ENCODE data around the gene ZBTB7C.

The ZBTB7C gene

DNA sequence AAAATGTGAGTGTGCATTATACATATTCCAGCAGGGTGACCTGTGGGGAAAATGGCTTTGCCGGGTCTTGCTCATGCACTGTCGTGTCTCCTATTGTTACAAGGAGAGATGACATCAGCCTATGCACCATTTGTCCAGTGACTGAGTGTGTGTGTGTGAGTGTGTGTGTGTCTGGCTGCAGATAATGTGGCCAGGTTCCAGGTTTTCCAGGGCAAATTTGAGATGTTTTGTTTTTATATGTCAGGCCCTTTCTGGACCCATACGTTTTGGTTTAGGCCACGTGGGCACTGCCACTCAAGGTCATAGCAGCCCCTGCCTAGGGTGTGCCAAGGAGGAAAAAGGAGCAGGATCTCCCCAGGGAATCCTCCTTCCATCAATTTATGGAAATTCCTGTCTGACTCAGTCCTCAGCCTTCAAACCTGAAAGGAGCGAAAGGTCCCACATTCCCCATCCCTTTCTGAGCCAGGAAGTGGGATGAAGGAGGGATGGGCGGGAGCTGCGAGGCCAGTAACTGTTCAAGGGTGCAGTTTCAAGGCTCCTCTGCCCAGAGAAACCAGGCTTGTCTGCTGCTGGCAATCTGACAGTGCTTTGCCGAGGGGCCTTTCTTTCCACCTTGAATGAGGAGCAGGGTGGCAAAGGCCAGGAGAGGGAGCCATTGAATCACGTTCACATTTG lies 385.7 kb downstream of the ZBTB7C start:
- no peak for DNase-seq (ENCODE audit: low read depth, low spot score)

DNA sequence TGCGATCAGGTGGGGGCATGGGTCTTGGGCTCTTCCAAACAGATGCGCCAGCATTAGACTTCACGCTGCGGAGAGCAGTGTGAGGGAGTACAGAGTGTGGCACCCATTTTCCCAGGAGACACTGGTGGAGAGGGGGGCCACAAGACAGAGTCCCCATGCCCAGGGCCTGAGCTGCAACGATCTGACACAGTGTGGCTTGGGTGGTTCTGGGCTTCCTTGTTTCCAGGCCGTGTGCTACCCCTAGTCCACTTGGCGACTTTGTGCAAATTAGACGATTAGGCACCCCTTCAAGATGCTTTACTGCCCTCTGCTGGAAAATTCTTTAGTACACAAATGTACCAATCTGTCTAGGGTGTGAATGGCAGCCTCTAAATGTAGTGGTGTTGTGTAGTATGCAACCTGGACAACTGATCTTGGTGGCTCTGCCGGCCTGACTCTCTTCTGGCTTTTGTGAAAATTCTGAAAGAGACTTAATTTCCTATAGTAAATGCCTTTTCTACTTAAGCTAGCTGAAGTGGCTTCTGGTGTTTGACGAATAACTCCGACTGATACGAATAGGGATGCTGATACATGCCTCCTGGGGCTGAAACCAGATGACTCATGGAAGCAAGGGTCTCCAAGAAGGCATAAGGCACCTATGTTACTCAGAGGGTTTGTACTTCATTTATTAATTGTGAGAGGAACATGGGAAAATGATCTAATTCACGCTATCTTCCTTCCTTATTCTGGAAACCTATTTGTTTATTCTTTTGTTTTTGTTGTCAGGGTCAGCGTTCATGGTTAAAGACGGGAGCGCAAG lies 386.5 kb downstream of the ZBTB7C start:
- no peak for DNase-seq (ENCODE audit: low read depth, low spot score)

DNA sequence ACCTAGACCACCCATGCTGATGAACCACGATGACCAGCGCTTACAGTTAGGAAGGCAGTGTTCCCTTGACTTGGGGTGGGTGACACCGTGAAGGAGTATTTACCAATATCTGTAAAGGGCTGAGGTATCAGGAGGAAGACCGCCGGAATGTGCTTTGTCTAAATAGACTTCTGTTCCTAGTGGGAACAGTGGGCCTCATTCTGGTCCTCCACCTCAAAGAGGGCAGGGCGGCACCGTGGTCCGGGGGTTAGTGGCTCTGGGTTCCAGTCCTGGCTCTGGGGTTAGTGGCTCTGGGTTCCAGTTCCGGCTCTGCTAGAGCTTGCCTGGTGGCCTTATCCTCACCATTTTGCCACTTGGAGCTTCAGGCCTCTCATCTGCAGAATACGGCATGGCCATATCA lies 387.2 kb downstream of the ZBTB7C start:
- DNase-seq (ENCODE audit: low read depth, low spot score), result no peak

DNA sequence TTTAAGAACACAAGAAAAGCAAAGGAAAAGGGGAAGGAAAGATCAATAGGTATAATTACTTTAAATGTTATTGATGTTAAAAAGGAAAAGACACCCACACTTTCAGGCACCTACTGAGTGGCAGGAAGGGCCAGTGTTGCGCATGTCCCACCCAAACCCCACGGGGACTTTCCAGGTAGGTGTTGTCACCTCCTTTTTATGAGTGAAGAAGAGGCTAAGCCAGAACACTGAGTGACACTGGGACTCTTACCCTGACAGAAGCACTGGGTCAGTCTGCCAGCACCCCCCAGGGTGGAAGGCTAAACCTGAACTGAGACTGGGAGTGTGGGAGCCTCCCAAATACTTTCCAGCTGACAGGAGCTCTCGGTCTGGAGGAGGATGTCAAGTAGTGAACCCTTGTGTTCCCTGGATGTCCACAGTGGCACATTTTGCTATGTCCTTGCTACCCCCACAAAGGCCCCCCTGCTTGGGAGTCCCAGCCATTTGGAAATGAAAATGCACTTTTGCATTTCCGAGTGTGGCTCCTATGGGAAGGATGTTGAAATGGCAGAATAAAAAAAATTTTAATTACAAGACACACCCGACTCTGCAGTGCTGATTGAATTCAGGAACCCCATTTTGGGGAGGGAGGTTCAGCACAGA lies 387.8 kb downstream of the ZBTB7C start:
- DNase-seq (ENCODE audit: low read depth, low spot score), result no peak

DNA sequence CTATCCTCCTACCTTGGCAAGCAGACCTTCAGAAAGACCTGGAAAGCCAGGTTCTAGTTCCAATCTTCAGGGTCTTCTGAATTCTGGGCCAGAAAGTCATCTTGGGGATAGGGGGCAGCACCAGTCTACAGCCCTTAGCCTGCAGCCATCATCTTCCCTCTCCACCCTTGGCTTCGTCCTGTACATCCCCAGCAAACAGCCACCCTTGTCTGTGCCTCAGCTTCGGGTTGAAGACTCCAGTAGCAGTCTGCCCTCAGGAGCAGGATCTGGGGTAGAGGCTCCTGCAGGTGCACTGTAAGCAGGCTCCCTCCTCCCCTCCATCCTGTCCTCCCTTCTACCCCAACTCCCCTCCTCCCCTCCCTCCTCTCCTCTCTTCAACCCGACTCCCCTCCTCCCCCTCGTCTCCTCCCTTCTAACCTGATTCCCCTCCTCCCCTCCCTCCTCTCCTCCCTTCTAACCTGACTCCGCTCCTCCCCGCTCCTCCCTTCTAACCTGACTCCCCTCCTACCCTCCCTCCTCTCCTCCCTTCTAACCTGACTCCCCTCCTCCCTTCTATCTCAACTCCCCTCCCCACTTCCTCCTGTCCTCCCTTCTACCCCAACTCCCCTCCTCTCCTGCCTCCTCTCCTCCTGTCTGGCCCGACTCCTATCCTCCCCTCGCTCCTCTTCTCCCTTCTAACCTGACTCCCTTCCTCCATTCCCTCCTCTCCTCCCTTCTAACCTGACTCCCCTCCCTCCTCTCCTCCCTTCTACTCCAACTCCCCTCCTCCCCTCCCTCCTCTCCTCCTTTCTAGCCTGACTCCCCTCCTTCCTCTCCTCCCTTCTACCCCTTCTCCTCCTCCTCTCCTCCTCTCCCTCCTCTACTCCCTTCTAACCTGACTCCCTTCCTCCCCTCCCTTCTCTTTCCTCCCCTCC lies 388.6 kb downstream of the ZBTB7C start:
- DNase-seq (ENCODE audit: low read depth, low spot score), result no peak

DNA sequence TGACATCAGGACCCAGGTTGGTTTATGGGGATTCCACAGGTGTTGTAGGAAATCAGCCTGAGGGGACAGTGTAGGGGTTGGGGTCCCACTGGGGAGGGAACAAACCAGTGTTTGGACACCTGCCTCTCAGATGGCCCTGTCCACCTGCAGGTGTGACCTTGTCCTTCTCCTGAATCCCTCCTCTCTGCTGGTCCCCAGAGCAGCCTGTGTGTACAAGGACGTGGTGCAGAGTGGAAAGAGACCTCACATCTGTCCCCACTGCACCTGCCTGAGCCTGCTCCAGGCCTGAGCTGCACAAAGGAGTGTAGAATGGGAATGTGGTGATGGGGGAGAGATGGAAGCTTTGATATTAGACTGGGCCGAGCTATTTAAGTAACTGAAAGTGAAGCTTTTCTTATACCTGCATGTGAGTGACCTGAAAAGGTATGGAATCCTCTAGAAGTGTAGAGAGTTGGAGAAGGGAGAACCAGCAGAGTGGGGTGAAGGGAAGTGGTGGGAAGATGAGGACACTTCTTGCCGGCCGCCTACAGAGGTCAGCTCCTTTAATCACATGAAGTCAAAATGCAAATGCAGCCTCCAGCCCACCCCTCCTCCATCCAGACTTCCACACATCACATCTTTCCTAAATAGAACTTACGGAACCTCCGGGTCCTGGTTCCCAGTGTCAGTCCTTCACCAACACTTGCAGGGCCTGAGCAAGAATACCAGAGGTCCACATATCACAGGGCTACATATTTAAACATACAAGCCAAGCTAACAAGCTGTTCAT lies 389.4 kb downstream of the ZBTB7C start:
- DNase-seq (ENCODE audit: low read depth, low spot score), result no peak

DNA sequence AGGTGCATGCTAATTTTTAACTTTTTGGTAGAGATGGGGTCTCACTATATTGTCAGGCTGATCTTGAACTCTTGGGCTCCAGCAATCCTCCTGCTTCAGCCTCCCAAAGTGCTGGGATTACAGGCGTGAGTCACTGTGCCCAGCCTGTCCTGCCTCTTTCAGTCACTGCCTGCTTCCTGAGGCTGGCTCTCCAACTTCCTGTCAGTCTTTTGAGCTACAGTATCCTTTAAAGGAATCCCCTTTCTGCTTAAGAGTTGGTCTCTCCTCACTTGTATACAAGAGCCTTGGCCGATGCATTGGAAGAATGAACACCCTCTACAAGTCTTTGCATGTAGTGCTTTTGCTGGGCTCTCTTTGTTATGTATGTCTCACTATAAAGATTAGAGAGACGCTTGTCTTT lies 390.3 kb downstream of the ZBTB7C start:
- DNase-seq (ENCODE audit: low read depth, low spot score), result no peak

DNA sequence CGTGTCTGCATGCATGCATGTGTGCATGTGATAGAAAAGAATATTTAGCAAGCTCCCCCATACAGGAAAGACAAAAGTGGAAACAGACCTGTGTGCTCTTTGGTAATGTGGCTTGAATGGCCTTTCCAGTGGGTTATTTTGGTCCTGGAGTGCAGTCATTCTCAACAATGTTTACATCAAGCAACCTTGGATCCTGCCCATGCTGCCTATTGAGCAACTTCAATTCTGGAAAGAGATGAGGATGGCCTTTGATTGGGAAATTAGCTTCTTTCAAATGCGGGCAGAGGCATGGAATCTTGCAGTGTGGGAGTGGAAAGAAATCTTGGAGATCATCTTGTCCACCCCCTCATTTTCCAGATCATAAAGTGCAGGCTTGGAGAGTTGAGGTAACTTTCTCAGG lies 391.5 kb downstream of the ZBTB7C start:
- no peak for DNase-seq (ENCODE audit: low read depth, low spot score)

DNA sequence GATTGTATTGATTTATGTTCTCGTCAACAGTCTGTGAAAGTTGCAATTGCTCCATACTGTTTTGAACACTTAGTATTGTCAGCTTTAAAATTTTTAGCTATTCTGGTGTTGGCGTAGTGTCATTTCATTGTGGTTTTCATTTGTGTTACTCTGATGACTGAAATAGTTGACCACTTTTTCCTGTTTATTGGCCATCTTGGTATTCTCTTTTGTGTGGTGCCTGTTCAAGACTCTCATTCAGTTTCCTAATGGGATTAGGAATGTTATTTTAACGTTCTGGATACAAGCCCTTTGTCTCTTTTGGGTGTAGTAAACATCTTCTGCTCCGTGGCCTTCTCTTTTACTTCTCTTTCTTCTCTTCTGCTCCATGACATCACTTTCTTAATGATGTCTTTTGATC lies 396.0 kb downstream of the ZBTB7C start:
- no peak for DNase-seq (ENCODE audit: low read depth, low spot score)

DNA sequence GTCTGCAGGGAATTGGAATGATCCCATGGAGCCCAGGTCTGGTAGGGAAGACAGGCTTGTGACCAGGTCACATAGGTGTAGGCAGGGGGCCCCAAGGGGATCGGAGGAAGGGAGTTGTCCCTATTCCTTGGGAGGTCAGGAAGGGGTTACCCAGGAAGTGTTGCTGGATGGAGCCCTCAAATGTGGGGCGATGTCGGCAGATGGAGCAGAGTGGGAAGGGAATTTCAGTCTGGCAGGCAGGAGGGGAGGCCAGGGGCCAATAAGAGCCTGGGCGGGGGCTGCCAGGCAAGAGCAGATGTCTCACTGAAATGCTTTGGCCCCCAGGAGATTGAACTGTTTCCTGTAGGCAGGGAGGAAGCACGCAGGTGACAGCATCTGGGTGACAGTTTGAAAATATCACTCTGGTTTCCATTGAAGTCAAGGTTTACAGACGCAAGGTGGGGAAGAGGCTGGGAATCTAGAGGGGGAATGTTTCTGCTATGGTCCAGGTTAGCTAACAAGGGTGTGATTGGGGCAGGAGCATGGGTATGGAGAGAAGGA lies 397.2 kb downstream of the ZBTB7C start:
- DNase-seq (ENCODE audit: low read depth, low spot score), result no peak

DNA sequence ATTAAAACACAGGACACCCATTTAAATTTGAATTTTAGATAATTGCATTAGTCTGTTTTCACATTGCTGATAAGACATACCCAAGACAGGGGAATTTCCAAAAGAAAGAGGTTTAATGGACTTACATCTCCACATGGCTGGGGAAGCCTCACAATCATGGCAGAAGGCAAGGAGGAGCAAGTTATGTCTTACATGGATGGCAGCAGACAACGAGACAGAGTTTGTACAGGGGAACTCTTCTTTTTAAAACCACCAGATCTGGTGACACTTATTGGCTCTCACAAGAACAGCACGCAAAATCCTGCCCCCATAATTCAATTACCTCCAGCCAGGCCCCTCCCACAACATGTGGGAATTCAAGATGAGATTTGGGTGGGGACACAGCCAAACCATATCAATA lies 398.9 kb downstream of the ZBTB7C start:
- DNase-seq (ENCODE audit: low read depth, low spot score), result no peak

DNA sequence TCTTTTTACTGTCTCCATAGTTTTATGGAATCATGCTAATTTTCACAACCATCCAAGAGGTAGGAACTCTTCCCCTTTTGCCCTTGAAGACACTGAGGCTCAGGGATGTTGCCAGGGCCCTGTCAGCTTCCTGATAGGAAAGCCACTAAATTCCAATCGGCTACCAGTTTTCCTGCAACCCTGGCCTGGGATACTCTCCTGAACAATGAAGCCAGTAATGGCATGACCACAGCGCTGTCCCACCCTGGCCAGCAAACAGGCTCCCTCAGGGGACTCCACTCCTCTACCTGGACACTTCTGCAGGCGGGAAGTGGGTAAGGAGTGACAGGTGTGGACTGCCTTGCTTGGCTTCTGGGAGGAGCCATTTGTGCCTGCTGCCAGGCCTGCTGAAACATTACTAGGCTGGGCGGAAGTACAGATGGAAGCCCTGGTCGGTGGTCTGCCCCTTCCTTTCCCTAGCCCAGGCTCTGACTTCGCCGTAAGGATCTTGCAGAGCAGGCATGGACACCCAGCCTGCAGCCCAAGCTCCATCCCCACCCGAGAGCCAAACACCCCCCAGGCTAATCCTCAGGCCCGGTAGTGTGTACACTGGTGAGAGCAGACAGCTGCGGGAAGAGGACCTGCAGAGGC lies 400.0 kb downstream of the ZBTB7C start:
- no peak for DNase-seq (ENCODE audit: low read depth, low spot score)

DNA sequence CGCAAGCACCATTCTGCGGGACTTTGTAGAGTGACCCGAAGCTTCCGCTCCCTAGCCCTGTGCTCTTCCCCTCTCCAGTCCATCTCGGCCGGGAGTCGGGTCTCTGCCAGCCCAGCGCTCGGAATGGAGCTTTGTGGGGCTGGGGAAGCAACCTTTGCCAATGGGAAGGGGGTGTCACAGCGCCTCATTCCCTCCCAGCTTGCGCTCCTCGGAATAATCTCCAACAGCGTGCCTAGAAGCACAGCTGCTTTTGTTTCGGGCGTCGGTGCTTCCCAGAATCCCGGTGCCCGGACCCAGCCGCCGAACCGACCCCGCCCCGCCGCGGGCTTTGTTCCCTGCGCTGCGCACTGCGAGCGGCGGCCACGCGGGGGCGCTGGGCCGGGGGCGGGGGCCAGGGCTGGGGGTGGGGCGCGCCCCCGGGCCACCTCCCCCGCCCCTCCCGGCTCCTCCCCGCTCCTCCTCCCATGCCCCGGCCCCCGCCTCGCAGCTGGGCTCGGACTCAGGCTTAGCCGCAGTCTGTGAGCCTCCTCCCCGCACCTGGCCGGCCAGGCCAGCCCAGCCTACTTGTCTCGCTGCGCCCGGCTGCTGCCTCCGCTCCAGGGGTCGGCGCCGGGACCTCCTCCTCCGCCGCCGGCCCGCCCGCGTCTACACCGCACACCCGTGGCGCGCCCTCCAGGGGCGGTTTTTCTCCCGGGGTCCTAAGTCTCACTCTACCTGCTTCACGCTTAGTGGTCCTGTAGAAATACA lies 401.1 kb downstream of the ZBTB7C start:
- no peak for DNase-seq (ENCODE audit: low read depth, low spot score)

DNA sequence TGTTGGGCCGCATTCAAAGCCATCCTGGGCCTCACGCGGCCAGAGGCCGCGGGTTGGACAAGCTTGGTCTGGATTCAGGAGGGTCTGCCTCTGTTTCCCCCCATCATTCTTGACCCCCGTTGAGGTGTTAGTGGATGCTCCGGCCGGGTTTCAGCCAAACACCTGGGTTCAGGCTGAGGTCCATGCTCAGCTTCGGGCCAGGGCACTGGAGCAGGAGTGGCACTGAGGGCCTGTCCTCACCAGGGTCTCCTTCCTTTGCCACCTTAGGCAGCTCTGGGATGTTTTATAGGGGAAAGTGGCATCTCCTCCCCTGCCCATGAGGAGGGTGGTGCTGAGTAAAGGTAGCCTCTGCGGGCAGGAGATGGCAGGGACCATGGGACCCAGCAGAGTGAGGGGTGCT lies 401.8 kb downstream of the ZBTB7C start:
- no peak for DNase-seq (ENCODE audit: low read depth, low spot score)

DNA sequence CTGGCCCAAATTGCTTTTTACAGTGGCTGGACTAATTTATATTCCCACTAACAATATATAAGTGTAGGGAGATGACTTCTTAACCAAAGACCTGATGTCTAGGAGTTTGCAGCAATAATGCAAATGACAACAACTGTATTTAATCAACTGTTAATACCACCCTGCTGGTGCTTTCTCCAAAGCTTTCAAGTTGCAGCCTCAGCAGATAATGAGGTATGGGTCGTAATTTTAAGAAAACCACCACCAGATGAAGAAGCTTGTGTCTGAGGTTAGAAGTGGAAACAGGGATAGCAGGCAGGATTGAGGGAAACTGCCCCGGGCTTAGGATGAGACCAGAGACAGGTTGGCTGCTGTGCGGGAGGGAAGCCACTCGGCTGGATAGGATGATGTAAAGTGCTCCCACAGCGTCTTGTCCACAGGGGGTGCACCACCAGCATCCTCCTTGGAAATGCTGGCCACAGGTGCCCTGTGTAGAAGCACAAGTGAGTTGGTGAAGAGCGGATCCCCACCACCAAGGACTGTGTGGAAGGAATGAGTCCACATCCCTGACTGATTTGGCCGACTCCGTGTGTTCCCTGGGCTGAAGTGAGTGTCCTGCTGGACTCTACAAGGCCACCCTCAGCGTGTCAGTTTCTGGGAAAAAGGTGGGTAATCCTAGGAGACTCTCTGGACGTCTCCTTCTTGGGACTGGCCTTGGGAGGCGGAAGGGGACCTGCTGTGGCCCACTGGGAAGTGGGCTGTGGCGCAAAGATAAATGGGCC lies 402.6 kb downstream of the ZBTB7C start:
- DNase-seq (ENCODE audit: low read depth, low spot score), result no peak

DNA sequence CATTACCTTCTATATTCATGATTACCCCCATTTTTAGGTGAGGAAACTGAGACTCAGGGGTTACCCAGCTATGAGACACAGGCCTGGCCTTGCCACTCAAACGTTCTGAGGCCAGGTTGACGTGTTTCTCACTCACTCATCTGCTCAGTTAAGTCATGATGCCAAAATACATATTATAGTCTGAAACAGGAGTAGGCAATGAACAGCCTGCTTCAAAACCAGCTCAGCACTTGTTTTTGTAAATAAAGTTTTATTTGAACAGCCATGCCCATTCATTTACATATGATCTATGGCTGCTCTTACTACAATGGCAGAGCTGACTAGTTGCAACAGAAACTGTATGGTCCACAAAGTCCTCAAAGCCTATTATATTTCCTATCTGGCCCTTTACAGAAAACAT lies 404.6 kb downstream of the ZBTB7C start:
- DNase-seq (ENCODE audit: low read depth, low spot score), result no peak

DNA sequence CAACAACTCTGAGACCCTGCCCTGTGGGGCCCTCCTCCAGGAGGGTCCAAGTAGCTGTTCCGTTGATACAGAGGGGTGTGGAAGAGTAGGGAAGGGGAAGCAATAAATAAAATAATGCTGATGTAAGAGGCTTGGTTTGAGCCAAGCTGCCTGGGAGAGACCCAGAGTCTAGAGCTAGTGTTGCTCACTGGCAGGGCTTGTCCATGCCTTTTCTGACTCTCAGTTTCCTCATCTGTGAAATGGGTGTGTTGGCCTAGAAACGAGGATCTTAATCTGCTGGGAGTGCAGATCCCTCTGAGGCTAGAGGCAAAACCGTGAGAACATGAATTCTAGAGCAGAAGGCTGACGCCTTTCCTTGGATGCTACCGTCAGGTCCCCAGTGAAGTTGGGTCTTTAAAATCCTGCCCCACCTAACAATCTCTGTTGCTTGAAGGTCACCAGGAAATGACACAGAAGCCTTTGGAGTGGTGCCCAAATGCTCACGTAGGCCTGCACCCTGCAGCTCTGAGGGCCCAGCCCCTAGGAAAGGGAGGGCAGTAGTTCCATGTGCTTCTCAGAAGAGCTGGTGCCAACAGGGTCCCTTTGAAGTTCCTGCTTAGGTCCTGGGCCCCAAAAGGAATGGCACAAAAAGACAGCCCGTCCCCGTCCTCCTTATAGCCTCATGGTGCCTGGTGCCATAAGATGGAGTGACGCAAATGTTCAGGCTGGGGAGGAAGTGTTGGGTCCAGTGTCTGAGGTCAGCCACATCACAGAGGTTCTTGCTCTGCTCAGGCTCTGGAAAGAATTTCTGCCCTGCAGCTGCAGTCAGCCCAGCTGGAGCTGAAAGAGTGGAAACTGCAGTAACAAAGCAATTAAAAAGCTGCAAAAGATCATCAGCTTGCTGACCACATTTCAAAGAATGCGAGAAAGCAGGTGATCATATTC lies 405.5 kb downstream of the ZBTB7C start:
- DNase-seq (ENCODE audit: low read depth, low spot score), result no peak

DNA sequence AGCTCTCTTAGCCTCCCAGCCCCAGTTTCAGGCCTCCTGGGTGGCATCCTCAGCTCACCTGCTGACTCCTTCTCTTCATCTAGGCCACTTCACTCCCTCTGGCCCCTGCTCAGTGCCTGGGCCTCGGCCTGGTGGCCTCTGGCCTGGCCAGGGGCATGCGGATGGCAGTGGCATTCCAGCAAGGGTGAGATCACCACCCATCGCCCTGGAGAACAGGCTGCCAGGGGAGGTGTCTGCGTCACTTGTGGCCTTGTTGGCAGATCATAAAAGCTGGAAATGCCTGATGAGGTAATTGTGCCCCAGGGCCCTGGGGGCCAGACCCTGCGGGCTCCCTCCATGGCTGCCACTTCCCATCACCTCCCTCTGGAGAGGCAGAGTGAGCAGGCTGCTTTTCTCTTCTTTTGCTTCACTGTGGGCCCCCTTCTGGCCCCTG lies 406.2 kb downstream of the ZBTB7C start:
- no peak for DNase-seq (ENCODE audit: low read depth, low spot score)

Data from activated CD4-positive, CD25-positive, alpha-beta regulatory T cell treated with anti-CD3 and anti-CD28 coated beads, Interleukin-2, amount 50 U/mL, for 16 hours (primary cell).